DMS 273 treated with DMSO at 0.1 percent for 48 hours (cell line): ENCODE results near the gene PHKG2.
A peak's percentile ranks its signal among the peaks of the same experiment; 100 is the strongest.
"Not testable (repeated sequence)": the region's sequence is repeated elsewhere in the genome, so short reads cannot be mapped to it uniquely, and the experiment has no call there.

Experiments
- DNase-seq: peaks from one replicate; lab custom pipeline; 2025; lab: John Stamatoyannopoulos, UW

Gene PHKG2, protein sequence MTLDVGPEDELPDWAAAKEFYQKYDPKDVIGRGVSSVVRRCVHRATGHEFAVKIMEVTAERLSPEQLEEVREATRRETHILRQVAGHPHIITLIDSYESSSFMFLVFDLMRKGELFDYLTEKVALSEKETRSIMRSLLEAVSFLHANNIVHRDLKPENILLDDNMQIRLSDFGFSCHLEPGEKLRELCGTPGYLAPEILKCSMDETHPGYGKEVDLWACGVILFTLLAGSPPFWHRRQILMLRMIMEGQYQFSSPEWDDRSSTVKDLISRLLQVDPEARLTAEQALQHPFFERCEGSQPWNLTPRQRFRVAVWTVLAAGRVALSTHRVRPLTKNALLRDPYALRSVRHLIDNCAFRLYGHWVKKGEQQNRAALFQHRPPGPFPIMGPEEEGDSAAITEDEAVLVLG

DNA sequence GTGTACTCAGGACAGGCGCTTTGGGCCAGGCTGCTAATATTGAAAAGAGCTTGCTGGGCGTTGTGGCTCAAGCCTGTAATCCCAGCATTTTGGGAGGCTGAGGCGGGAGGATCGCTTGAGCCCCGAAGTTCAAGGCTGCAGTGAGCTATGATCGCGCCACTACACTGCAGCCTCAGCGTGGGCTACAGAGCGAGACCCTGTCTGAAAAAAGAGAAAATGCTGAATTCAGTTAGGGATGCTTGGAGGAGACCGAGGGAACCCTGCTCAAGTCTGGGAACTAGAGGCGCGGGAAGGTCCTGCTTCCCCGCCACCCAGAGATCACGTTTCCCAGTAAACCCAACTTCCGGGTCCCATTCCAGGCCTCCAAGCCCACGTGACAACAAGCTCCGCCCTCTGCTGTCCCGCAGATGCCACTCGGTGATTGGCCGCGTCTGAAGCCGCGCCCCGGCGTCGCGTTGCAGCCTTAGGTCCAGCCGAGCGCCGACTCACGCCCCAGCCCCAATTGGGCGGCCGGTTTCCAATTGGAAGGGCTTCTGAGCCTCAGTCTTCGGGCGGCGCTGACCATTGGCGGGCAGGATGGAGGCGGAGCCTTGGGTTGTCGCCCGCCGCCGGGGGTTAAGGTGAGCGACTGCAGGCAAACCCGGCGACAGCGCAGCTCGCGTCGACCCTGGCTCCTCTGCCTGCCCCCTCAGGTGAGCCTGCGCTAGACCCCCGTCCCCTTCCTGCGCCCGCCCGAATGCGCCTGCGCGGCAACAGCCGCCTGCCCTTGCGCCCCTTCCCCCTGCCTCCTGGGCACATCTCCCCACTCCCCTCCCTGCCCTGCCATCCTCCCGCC lies at the start of gene PHKG2:
Gene PHKG2 (plus strand): TSS at position 627 of the 835 bp plus-strand sequence. CDS start 396 bp downstream, outside the sequence.
- DNase-seq: peak; percentile 97

DNA sequence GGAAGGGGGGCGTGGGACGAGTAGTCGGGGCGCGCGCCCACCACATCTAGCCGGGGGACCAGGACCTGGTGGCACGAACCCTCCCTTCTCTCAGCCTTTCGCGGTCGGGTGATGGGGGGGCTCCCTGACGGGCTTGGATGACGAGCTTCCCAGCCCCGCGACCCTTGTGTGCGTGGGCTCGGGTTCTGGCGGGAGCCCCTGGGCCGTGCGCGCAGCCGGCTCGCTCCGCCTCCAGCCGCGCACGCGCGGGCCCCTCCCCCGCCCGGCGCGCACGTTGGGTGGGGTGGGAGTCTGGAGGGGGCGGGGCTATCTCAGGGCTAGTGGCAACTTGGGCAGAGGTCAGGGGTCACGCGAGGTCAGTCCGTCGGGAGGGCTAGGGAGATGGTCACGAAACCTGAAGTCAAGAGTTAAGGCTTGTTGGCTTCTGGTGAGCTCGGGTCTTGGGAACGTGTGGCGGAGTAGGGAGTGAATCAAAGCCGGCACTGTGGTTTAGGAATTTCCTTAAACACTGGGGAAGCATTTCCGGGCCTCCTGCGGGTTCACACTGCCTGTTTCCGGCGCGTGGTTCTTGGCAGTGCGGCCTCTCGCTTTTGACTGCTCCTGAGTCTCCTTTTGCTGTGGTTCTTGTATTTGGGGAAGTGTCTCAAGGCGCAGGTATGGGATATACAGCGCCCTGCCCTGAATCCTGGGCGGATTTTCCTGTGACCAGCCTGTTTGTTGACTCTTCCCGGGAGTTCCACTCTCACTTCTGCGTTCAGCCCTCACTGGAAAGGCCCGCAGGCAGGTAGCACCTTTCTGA lies 49.2 kb upstream of the PHKG2 start, which contains the start of gene SRCAP:
Gene SRCAP (plus strand): TSS at position 356 of the 799 bp plus-strand sequence. CDS start 1,654 bp downstream, outside the sequence.
- DNase-seq: peak; percentile 36

DNA sequence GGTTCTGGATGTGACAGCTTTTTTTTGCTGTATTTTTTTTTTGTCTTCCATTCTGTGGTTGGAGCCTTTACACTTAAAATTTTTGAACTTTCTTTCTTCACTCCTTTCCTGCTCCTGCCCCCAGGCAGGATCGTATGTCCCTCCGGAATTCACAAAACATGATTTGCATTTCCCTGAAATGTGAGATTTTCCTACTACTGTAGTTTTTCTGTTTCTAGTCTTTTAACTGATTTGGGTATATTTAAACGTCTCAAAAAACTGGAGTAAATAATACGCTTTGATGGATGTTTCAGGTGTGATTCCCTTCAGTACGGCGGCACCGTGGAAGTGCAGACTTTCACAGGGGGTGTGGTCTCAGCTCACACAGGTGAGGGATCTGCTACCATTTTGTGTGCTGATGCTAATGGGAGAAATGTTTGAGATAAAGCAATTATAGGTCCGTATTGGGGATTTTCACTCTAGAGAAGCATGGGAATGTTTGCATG lies 48.6 kb upstream of the PHKG2 start:
- DNase-seq: no peak

DNA sequence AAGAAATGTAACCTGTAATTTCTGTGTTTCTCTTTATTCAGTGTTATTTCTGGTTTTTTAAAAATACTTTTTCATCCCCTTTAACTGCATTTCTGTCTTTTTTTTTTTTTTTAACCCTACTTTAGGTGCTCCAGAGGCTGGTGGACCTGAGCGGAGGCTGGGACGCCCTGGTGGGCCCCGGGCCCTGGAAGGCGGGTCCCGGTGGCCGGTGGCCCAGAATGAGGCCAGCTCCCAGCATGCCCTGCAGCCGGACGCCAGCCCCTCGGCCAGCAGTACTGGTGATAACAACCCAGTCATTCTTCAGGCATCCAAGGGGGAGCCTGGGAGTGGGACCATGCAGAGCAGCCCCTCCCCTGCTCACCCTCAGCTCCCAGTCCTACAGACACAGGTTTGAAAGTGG lies 47.7 kb upstream of the PHKG2 start:
- no peak for DNase-seq

DNA sequence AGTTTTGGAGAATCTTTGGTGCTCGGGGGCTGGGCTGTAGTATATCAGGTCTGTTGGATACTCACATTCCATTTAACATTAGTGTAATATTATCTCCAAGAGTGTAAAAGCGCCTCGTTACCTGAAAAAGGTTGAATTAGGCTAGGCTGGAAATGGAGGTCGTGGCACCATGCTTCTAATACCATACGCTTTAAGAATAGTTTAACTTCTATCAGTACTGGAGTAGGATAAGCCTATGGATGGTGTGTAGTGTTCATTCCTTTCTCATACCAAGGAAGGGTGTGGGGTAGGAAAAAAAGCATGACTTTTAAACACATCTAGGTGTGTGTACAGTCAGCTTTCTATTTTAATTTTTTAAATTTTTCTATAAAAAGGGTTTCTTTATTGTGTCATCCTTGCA lies 47.3 kb upstream of the PHKG2 start:
- no peak for DNase-seq

DNA sequence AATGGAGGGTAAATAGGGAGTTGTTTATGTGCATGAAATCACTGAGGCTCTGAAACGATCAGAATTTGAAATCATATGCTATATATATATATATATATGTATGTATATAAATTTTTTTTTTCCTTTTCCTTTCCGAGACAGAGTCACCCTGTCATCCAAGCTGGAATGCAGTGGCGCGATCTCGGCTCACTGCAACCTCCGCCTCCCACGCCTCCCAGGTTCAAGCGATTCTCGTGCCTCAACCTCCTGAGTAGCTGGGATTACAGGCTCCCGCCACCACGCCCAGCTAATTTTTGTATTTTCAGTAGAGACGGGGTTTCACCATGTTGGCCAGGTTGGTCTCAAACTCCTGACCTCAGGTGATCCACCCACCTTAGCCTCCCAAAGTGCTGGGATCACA lies 45.2 kb upstream of the PHKG2 start:
- DNase-seq: not testable (repeated sequence)

DNA sequence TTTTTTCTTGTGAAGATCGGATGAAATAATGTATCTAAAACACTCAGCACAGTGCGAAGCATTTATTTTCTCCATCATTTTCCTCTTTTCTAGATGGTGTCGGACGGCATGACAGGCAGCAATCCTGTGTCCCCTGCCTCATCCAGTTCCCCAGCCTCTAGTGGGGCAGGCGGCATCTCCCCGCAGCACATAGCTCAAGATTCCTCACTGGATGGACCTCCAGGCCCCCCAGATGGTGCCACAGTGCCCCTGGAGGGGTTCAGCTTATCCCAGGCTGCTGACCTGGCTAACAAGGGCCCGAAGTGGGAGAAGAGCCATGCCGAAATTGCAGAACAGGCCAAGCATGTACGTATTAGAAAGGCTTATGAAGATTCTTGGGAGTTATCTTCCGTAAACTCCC lies 44.3 kb upstream of the PHKG2 start:
- no peak for DNase-seq

DNA sequence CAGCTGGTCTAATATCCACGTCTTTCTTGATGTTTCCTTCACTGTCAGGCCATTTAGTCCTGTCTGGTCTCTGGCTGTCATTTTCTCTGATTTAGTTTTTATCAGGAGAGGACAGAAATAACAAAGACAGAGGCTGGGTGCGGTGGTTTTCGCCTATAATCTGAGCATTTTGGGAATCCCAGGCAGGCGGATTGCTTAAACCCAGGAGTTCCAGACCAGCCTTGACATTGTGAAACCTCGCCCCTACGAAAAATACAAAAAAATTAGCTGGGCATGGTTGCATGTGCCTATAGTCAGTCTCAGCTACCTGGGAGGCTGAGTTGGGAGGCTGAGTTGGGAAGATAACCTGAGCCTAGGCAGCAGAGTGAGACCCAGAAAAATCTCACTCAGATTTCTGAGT lies 42.2 kb upstream of the PHKG2 start:
- no peak for DNase-seq

DNA sequence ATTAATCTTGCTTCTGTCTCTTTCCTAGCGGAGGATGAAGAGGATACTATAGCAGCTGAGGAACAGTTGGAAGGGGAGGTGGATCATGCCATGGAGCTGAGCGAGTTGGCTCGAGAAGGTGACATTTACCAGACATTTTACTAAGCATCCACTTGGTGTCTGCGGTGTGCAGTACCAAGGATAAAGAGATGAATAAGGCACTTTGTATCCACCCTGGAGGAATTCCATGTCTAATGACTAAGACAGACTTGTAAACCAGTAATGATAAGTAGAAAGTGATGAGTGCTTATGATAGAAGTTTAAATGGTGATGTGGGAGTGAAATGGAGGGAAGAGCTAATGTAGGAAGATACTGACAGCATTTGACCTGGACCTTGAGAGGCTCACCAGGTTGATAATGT lies 37.3 kb upstream of the PHKG2 start:
- no peak for DNase-seq

DNA sequence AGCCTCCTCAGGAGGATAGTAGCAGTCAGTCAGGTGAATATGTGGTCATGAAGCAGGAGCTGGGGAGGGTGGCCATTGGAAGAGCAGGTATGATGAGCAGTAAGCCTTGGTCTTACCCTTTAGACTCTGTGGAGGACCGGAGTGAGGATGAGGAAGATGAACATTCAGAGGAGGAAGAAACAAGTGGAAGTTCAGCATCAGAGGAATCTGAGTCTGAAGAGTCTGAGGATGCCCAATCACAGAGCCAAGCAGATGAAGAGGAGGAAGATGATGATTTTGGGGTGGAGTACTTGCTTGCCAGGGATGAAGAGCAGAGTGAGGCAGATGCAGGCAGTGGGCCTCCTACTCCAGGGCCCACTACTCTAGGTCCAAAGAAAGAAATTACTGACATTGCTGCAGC lies 36.5 kb upstream of the PHKG2 start:
- DNase-seq: no peak

DNA sequence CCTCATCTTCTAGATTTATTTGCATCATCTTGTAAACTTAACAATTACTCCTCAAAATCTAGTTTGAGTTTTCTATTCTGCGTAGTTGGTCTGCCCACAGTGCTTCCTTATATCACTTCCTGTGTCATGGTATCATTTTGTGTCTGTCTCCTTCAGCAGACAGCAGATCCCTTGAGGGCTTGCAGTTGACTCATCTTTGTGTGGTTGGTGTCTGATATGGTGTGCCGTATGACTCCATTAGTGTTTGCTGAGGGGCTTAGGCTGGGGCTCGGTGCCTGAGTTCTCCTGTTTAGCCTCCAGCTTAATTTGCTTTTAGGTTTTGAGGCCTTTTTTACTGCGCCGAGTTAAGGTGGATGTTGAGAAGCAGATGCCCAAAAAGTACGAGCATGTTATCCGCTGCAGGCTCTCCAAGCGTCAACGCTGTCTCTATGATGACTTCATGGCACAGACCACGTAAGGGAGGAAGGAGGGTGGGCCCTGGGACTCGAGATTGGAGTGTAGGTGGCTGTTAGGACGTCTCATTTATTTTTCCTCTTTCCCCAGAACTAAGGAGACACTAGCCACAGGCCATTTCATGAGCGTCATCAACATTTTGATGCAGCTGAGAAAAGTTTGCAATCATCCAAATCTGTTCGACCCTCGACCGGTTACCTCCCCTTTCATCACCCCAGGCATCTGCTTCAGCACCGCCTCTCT lies 32.3 kb upstream of the PHKG2 start:
- DNase-seq: no peak

DNA sequence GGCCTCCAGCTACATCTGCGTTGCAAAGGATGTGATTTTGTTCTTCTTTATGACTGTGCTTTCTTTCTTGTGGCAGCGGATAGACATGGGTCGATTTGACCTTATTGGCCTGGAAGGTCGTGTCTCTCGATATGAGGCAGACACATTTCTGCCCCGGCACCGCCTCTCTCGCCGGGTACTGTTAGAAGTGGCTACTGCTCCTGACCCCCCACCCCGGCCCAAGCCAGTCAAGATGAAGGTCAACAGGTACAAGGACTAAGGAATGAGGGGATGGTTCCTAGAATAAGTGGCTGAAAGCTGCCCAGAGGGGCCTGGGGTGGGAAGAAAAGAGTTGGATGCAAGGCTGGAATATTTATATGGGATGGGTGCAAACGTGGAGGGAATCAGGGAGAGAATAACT lies 28.1 kb upstream of the PHKG2 start:
- no peak for DNase-seq

DNA sequence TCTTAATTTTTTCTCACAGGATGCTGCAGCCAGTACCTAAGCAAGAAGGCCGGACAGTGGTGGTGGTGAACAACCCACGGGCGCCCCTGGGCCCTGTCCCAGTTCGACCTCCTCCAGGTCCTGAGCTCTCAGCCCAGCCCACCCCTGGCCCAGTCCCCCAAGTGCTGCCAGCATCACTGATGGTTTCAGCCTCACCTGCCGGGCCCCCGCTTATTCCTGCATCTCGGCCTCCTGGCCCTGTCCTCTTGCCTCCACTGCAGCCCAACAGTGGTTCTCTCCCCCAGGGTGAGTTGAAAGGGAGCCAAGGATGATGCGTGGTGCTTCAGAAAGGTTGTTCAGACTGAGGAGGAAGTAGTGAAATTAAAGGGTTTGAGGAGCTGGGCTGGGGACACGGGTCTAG lies 27.5 kb upstream of the PHKG2 start:
- no peak for DNase-seq

DNA sequence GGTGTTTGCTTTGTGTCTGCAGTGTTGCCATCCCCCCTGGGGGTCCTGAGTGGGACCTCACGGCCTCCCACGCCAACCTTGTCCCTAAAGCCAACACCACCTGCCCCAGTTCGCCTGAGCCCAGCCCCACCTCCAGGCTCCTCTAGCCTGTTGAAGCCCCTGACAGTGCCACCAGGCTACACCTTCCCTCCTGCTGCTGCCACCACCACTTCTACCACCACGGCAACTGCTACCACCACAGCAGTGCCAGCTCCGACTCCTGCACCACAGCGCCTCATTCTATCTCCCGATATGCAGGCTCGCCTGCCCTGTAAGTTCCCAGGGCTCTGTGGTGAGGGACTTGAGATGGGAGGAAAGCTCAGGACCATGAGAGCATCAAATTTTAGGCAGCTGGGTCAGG lies 27.1 kb upstream of the PHKG2 start:
- no peak for DNase-seq

DNA sequence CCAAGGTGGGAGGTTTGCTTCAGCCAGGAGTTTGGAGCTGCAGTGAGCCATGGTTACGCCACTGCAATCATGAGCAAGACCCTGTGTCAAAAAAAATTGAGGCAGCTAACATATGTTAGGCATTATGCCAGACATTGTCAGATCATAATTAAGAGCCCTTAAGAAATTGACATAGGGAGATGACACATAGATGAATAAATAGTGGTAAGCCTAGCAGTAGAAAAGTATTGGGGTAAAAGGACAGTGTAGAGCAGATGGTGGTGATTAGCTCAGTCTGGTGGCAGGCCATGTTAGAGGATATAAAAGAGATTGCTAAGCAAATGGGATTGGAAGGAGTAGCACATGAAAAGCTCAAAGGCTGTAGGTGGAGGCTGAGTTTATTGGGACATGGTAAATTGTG lies 26.6 kb upstream of the PHKG2 start:
- DNase-seq: no peak

DNA sequence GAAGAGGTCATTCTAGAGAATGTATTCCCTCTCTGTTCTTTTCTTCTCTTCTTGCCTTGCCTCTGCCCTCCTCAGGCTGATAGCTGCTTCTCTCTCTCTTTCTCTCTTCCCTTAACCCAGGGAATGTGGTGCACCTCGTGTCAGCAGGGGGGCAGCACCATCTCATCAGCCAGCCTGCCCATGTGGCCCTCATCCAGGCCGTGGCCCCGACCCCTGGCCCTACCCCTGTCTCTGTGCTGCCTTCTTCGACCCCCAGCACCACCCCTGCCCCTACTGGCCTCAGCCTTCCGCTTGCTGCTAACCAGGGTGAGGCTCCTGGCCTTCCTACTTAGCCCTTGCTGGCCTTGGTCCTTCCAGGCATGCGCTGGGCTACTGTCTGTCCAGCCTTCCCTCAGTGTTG lies 25.8 kb upstream of the PHKG2 start:
- no peak for DNase-seq

DNA sequence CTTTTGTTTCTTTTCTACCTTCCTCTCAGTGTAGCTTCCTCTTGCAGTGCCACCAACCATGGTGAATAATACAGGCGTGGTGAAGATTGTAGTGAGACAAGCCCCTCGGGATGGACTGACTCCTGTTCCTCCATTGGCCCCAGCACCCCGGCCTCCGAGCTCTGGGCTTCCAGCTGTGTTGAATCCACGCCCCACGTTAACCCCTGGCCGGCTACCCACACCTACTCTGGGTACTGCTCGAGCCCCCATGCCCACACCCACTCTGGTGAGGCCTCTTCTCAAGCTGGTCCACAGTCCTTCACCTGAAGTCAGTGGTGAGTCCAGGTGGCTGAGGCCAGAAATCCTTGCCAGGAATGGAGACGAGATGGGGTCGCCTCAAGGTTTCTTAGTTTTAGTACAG lies 25.3 kb upstream of the PHKG2 start:
- no peak for DNase-seq

DNA sequence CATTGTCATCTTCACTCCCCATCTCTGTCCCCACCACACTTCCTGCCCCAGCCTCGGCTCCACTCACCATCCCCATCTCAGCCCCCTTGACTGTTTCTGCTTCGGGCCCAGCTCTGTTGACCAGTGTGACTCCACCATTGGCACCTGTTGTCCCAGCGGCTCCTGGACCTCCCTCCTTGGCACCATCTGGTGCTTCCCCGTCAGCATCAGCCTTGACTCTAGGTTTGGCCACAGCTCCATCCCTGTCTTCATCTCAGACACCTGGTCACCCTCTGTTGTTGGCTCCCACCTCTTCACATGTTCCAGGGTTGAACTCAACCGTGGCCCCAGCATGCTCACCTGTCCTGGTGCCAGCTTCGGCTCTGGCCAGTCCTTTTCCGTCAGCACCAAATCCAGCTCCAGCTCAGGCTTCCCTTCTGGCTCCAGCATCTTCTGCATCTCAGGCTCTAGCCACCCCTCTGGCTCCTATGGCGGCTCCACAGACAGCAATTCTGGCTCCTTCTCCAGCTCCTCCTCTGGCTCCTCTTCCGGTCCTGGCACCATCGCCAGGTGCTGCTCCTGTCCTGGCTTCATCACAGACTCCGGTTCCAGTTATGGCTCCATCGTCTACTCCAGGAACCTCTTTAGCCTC lies 24.4 kb upstream of the PHKG2 start:
- DNase-seq: no peak

DNA sequence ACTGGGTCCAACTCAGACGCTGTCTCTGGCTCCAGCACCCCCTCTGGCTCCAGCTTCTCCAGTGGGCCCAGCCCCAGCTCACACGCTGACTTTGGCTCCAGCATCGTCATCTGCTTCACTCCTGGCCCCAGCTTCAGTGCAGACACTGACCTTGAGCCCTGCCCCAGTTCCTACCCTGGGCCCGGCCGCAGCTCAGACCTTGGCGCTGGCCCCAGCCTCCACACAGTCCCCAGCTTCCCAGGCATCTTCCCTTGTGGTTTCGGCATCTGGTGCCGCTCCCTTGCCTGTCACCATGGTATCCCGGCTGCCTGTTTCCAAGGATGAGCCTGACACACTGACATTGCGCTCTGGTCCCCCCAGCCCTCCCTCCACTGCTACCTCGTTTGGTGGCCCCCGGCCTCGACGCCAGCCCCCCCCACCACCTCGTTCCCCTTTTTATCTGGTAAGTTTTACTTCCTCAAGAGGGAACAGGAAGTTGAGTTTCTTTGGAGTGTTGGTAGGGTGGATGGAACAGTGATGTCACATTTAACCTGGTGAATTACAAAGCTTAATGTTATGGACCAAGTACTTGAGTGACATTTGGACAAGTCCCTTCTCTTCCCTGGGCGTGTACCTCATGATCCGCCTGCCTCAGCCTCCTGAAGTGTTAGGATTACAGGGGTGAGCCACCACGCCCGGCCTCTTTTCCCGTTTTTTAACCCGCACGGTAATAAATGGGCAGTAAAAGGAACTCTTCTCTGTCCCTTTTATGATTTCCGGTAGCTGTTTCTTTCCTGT lies 23.4 kb upstream of the PHKG2 start:
- no peak for DNase-seq

DNA sequence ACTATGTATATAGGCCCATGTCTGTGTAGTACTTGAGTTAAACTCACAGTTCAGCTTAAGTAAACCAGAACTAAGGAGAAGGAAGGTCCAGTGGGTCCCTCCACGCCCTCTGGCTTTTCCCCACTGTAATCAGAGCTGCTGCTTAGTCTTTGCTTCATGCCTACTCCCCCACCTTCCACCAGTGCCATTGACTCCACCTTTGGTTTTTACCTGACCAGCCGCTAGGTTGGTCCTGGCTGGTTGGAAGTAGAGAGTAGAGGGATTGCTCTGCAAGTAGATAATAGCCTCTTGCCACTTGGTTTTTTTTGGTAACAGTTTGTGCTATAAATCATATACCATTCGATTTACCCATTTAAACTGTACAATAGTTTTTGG lies 22.8 kb upstream of the PHKG2 start:
- no peak for DNase-seq
